ENCODE results near the gene SNAP29.
"Not testable (repeated sequence)": the region's sequence is repeated elsewhere in the genome, so short reads cannot be mapped to it uniquely, and the experiment has no call there.

The SNAP29 gene

DNA sequence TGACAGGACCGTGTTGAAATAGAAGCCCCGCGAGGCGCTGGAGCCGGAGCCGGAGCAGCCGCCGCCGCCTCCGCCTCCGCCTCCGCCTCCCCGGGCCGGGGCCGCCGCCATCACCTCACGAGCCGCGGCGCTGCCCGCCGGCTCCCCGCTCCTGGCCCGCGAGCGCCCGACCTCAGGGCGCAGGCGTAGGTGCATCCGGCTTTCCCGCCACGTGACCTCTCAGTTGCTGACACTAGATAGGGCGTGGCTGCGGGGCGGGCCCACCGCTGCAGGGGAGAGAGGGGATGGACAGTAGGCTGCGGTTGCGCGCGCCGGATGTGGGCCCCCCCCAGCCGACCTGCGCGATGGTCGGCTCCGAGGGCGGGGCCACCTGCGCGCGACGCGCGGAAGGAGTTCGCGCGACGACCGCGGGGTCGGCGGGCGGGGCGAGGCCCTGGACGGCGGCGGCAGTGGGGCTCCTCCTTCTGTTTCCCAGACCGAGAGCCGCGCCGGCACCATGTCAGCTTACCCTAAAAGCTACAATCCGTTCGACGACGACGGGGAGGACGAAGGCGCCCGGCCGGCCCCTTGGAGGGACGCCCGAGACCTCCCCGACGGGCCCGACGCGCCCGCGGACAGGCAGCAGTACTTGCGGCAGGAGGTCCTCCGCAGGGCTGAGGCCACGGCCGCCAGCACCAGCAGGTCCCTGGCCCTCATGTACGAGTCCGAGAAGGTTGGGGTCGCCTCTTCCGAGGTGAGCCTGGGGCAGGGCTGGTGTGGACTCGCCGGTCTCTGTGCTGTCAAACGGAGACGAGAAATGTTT lies at the start of gene SNAP29, which contains the start of gene PI4KA:
Gene SNAP29 (plus strand): TSS at position 393 of the 802 bp plus-strand sequence. CDS start 104 bp downstream, at position 497.
Gene PI4KA (minus strand): TSS at position 197 of the 802 bp plus-strand sequence. CDS start 86 bp downstream, at position 111.
- Mint-ChIP-seq H3K4me1 (ENCODE audit: low read depth) (peaks cover 60% of the 10 kb centered on the region), H3K27ac (peak within 1 kb of the TSS; percentile 68), H3K36me3 (peaks cover 5% of the 10 kb centered on the region), H3K9me3 (ENCODE audit: low read depth) (no peaks in the 10 kb centered on the region), H3K4me3 (peak within 1 kb of the TSS; percentile 94), H3K27me3 (no peaks in the 10 kb centered on the region)

DNA sequence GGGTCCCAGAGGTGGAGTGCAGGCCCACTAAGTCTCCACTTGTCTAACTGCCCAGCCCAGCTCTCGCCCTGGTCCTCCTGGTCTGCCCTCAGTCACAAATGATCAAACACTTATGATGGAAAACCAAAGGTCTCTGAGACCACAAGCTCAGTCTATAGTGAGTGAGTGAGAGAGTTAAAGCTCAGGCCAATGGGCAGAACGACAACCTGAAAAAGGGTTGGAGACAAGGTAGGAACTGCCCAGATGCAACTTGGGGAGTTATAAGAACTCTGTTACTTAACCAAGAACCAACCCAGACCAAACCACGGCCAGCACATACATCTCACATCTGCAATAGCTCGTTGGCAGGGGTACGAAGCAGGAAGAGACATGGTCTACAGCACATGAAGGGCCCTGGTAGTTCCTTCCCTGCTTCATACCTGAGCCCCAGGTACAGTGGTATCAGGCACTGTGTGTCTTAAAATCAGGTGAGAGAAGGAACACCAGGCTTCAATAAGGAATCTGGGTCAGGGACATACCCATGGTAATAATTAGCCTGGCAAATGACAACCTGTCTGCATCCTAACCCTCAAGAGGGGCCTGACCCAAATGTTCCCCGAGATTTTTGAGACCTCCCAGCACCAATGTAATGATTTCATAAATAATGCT lies 49.1 kb upstream of the SNAP29 start:
- H3K9me3 Mint-ChIP-seq (ENCODE audit: low read depth), result no peaks in the 10 kb centered on the region
- peaks cover 21% of the 10 kb centered on the region for H3K4me1 Mint-ChIP-seq (ENCODE audit: low read depth)
- peaks cover 8% of the 10 kb centered on the region for H3K36me3 Mint-ChIP-seq
- no peaks in the 10 kb centered on the region for H3K27me3 Mint-ChIP-seq
- H3K4me3 Mint-ChIP-seq, result no peak overlapping the region
- peak overlapping the region; percentile 86 for H3K27ac Mint-ChIP-seq

DNA sequence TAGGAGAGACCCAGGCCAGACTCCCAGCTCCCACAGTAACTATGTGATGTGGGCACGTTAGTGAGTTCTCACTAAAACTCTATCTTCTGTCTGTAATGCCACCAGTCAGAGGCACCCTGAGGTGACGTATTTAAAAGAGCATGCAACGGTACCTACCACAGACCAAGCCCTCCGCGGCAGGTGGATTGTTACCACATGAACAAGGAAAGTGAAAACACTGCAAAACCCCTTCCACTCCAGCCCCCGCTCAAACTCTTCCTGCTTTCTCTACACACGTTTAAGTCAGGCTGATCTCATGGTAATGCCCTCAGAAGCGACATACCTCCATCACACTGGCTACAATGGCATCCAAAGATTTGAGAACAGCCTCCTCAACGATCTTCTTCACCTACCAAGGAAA lies 48.2 kb upstream of the SNAP29 start:
- Mint-ChIP-seq H3K27ac (peak overlapping the region; percentile 86), H3K4me3 (peak overlapping the region; percentile 12), H3K9me3 (ENCODE audit: low read depth) (no peaks in the 10 kb centered on the region), H3K36me3 (peaks cover 11% of the 10 kb centered on the region), H3K27me3 (no peaks in the 10 kb centered on the region), H3K4me1 (ENCODE audit: low read depth) (peaks cover 21% of the 10 kb centered on the region)

DNA sequence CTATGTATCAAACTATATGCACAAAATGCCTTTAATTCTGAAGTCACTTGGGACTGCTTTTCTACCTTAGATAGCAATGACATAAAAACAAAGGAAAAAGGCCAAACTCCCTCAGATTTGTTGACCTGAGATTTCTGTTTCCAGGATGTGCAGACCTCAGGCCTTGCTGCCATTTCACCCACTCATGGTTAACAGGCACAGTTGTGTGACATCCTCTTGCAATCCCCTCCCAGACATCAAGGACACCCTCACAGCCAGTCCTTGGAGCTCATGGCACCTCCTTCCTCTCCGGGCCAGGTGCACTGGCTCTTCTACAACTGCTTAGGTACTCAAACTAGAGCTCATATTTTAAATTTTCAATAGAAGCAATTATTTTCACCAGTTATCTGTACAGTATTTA lies 47.6 kb upstream of the SNAP29 start:
- no peaks in the 10 kb centered on the region for H3K27me3 Mint-ChIP-seq
- no peaks in the 10 kb centered on the region for H3K9me3 Mint-ChIP-seq (ENCODE audit: low read depth)
- H3K4me3 Mint-ChIP-seq, result no peak overlapping the region
- peaks cover 21% of the 10 kb centered on the region for H3K4me1 Mint-ChIP-seq (ENCODE audit: low read depth)
- H3K36me3 Mint-ChIP-seq, result peaks cover 7% of the 10 kb centered on the region
- peak overlapping the region; percentile 86 for H3K27ac Mint-ChIP-seq

DNA sequence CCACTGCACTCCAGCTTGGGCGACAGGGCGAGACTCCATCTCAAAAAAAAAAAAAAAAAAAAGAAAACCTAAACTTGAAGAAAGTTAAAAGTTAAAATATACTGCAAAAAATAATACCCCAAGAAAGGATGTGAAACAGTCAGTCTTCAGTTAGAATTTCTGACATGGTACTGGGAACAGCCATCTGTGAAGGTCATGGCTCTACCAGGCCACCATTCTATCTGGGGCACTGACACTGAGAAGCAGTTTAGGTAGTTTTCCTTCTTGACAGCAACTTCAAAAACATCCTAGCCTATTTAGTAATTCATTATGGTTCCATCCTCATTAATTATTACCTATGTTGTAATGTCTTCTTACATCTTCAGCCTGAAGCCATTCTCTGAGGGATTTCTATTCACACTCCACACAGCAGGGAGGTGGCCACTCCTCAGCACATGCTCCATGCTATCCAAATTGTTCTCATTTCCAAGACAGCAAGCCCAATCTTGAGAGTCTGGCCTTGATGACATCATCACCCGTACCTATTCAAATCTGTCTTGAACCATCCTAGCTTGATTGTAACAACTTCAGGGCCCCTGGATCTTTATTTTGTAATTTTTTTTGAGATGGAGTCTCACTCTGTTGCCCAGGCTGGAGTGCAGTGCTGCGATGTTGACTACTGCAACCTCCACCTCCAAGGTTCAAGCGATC lies 46.7 kb upstream of the SNAP29 start:
- no peaks in the 10 kb centered on the region for H3K9me3 Mint-ChIP-seq (ENCODE audit: low read depth)
- peaks cover 21% of the 10 kb centered on the region for H3K4me1 Mint-ChIP-seq (ENCODE audit: low read depth)
- H3K4me3 Mint-ChIP-seq, result no peak overlapping the region
- H3K36me3 Mint-ChIP-seq, result peaks cover 7% of the 10 kb centered on the region
- H3K27me3 Mint-ChIP-seq, result no peaks in the 10 kb centered on the region
- peak overlapping the region; percentile 67 for H3K27ac Mint-ChIP-seq

DNA sequence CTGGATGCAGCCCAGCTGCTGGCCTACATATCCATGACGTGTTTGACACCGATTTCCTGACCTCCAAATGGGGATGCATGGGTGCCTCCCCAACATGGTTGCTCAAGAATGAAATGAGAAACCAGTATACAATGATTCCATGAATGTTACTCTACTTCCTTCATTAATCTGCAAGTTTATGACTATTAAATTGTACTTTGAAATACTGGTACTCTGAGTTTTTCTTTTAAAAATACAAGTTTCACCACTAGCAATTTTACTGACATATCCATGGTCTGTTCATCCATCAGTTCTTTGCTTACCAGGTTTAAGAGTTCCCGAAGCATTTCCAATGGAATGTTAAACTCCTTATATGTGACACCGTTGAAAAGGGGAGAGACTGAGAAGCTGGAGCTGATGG lies 45.8 kb upstream of the SNAP29 start:
- no peaks in the 10 kb centered on the region for H3K9me3 Mint-ChIP-seq (ENCODE audit: low read depth)
- H3K27me3 Mint-ChIP-seq, result no peaks in the 10 kb centered on the region
- no peak overlapping the region for H3K4me3 Mint-ChIP-seq
- peaks cover 7% of the 10 kb centered on the region for H3K36me3 Mint-ChIP-seq
- peaks cover 21% of the 10 kb centered on the region for H3K4me1 Mint-ChIP-seq (ENCODE audit: low read depth)
- H3K27ac Mint-ChIP-seq, result no peak overlapping the region

DNA sequence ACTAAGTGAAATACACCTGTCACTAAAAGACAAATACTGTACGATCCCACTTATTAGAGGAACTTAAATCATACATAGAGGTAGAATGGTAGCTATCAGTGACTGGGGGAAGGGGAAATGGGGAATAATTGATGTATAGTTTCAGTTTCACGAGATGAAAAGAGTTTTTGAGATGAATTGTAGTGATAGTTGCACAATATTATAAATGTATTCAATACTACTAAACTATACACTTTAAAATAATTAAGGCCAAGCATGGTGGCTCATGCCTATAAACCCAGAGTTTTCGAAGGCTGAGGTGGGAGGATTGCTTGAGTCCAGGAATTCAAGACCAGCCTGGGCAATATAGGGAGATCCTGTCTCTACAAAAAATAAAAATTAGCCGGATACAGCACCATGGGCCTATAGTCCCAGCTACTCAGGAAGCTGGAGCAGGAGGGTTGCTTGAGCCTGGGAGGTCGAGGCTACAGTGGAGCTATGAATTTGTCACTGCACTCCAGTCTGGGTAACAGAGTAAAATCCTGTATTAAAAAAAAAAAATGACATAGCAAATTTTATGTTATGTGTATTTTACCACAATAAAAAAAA lies 44.5 kb upstream of the SNAP29 start:
- Mint-ChIP-seq H3K4me3 (no peak overlapping the region), H3K36me3 (peaks cover 12% of the 10 kb centered on the region)

DNA sequence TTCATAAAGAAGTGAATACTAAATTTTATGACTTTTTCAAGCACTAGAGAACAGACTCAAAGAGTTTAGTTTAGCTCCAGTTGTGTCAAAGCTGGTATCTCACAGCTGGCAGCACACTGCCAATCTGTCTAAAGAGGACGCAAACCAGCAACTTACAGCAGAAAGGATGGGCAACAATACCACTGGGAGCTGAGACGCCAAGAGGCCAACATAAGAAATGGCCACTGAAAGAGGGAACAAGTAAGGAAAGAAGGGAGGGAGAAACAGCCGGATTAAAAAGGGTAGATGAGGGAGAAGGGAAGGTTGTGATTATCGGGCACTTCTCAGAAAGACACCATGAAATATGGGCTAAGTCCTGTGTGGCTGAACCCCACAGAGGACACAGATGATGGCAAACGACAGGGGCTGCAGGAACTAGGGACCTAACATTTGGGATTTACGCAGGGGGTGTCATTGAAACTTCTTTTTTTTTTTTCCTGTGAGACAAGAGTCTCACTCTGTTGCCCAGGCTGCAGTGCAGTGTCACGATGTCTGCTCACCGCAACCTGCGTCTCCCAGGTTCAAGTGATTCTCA lies 43.2 kb upstream of the SNAP29 start:
- H3K36me3 Mint-ChIP-seq, result peaks cover 12% of the 10 kb centered on the region
- H3K4me1 Mint-ChIP-seq (ENCODE audit: low read depth), result peaks cover 13% of the 10 kb centered on the region
- no peak overlapping the region for H3K4me3 Mint-ChIP-seq
- H3K27ac Mint-ChIP-seq, result no peak overlapping the region
- no peaks in the 10 kb centered on the region for H3K9me3 Mint-ChIP-seq (ENCODE audit: low read depth)
- no peaks in the 10 kb centered on the region for H3K27me3 Mint-ChIP-seq

More for the DNA sequence above, 44.5 kb upstream of the SNAP29 start:
- Mint-ChIP-seq H3K27ac (no peak overlapping the region), H3K9me3 (ENCODE audit: low read depth) (no peaks in the 10 kb centered on the region), H3K4me1 (ENCODE audit: low read depth) (peaks cover 21% of the 10 kb centered on the region), H3K27me3 (no peaks in the 10 kb centered on the region)

DNA sequence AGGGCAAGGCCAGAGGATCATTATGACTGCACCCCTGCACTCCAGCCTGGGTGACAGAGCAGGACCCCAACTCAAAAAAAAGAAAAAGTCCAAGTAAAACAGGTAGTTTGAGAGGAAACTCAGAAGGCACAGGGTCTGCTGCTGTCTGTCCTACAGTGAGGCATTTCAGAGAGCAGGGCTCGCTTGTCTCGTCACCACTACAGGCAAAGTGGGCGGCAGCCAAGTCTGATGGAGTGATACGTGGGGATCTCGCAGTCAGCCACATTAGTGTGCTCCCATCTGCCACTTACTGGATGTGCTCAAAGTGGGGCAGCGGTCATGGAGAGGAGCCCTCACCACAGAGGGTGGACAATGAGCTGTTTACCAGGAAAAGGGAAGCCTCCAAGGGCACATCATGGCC lies 42.2 kb upstream of the SNAP29 start:
- Mint-ChIP-seq H3K4me3 (no peak overlapping the region), H3K27ac (no peak overlapping the region), H3K4me1 (ENCODE audit: low read depth) (peaks cover 3% of the 10 kb centered on the region), H3K9me3 (ENCODE audit: low read depth) (no peaks in the 10 kb centered on the region), H3K36me3 (peaks cover 12% of the 10 kb centered on the region), H3K27me3 (no peaks in the 10 kb centered on the region)

DNA sequence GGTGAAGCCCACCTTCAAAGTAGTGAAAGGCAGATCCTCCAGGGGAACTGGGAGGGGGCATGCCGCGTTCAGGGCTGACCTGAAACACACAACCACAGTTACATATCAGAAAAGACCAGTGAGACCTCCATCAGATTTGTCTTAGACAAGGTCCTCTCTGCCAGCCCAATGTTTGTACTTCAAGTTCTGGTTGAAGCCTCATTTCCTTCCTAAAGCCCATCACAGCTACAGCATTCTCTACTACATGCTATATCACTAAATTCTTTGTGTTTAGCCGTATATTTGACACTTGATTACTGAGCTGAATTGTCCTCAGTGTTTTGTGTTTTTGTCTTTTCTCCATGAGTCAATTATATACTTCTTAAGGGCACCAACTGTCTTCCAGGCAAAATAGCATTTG lies 40.3 kb upstream of the SNAP29 start:
- H3K27me3 Mint-ChIP-seq, result no peaks in the 10 kb centered on the region
- peak overlapping the region; percentile 41 for H3K27ac Mint-ChIP-seq
- peaks cover 8% of the 10 kb centered on the region for H3K36me3 Mint-ChIP-seq
- H3K4me1 Mint-ChIP-seq (ENCODE audit: low read depth), result no peaks in the 10 kb centered on the region
- H3K4me3 Mint-ChIP-seq, result no peak overlapping the region
- no peaks in the 10 kb centered on the region for H3K9me3 Mint-ChIP-seq (ENCODE audit: low read depth)

DNA sequence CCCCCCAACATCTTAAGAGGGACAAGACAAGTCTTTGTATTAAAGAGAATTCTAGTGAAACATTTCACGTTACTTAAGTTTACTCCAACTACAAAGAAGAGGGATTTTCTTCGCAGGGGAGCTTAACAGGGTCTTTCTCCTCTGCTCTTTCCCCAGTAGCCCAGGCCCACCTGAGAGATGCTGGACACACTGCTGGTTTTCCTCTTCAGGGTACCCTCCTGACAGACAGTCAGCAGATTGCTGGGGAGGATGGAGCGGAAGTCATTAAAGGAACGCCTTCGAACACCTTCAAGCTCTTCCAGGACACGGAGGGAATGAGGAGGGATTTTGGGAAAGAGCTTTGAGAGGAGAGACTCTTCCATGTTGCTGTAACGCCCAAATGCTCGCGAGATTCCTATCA lies 39.3 kb upstream of the SNAP29 start:
- H3K27me3 Mint-ChIP-seq, result no peaks in the 10 kb centered on the region
- H3K4me1 Mint-ChIP-seq (ENCODE audit: low read depth), result no peaks in the 10 kb centered on the region
- H3K4me3 Mint-ChIP-seq, result no peak overlapping the region
- H3K9me3 Mint-ChIP-seq (ENCODE audit: low read depth), result no peaks in the 10 kb centered on the region
- peaks cover 8% of the 10 kb centered on the region for H3K36me3 Mint-ChIP-seq
- H3K27ac Mint-ChIP-seq, result no peak overlapping the region

DNA sequence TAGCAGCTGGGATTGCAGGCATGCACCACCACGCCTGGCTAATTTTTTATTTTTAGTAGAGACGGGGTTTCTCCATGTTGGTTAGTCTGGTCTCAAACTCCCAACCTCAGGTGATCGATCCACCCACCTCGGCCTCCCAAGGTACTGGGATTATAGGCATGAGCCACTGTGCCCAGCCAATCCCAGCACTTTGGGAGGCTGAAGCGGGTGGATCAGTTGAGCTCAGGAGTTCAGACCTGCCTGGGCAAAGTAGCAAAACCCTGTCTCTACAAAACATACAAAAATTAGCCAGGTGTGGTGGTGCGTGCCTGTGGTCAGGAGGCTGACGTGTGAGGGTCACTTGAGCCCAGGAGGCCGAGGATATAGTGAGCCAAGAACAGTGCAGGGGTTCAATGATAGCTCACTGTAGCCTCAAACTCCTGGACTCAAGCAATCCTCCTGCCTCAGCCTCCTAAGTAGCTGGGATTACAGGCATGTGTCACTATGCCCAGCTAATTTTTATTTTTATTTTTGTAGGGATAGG lies 37.0 kb upstream of the SNAP29 start:
- H3K4me3 Mint-ChIP-seq; H3K9me3 Mint-ChIP-seq (ENCODE audit: low read depth); H3K36me3 Mint-ChIP-seq; H3K27ac Mint-ChIP-seq; H3K27me3 Mint-ChIP-seq; H3K4me1 Mint-ChIP-seq (ENCODE audit: low read depth): not testable (repeated sequence)

DNA sequence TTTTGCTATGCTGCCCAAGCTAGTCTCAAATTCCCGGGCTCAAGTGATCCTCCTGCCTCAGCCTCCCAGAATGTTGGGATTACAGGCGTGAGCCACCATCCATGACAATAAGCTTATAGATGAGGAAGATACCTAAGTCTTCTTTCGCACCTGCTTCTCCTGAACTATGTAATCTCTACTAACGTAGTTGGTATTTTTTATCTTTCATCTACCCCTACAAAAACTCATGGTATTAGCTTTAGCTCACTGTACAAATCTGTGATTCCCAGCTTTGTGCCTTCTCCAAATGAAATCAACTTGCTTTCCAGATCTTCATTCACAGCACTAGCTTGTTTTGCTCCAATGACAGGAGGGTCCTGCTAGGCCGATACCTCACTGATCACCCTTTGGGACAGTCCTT lies 36.6 kb upstream of the SNAP29 start:
- H3K27me3 Mint-ChIP-seq, result no peaks in the 10 kb centered on the region
- H3K4me1 Mint-ChIP-seq (ENCODE audit: low read depth), result no peaks in the 10 kb centered on the region
- no peak overlapping the region for H3K4me3 Mint-ChIP-seq
- H3K27ac Mint-ChIP-seq, result no peak overlapping the region
- H3K9me3 Mint-ChIP-seq (ENCODE audit: low read depth), result no peaks in the 10 kb centered on the region
- H3K36me3 Mint-ChIP-seq, result peaks cover 8% of the 10 kb centered on the region

DNA sequence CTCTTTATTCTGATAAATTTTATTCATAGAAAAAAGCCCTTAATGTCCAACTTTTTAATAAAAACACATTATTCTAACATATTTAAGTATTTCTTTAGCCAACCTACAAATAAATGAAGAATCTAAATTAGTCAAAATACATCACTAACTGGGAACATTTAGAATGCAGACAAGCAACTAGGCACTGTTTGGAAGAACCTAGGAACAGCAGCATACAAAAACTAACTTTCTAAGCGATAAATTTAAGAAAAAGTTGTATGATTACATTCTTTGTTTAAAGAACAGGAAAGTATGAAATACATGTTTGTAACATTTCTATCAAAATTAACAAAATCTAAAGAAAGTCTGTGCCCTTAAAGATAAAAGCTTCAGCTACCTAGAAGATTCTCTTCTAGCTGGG lies 35.5 kb upstream of the SNAP29 start:
- Mint-ChIP-seq H3K4me3 (no peak overlapping the region), H3K27ac (no peak overlapping the region), H3K9me3 (ENCODE audit: low read depth) (no peaks in the 10 kb centered on the region), H3K27me3 (no peaks in the 10 kb centered on the region), H3K36me3 (peaks cover 12% of the 10 kb centered on the region), H3K4me1 (ENCODE audit: low read depth) (no peaks in the 10 kb centered on the region)
